ENCODE data around the gene POGLUT3.

- TF ChIP-seq CTCF (IDR thresholded peaks at IDR 0.05) (no peak), EZH2 (IDR thresholded peaks at IDR 0.05) (no peak), EZH2phosphoT487 (IDR thresholded peaks at IDR 0.05) (no peak)
Measured at GRCh38 chr11:108525161-108525560, 27.0 kb upstream of the POGLUT3 start.

Measured in neural progenitor cell (in vitro differentiated cells).